ENCODE data around the gene PLP1. TPM values are rescaled to one million over a fixed set of nuclear protein-coding genes. Genes with fewer than 3 reads are reported as not detected.

PLP1 gene
- total RNA-seq, 1 experiment from 2014 or later, result not detected

DNA sequence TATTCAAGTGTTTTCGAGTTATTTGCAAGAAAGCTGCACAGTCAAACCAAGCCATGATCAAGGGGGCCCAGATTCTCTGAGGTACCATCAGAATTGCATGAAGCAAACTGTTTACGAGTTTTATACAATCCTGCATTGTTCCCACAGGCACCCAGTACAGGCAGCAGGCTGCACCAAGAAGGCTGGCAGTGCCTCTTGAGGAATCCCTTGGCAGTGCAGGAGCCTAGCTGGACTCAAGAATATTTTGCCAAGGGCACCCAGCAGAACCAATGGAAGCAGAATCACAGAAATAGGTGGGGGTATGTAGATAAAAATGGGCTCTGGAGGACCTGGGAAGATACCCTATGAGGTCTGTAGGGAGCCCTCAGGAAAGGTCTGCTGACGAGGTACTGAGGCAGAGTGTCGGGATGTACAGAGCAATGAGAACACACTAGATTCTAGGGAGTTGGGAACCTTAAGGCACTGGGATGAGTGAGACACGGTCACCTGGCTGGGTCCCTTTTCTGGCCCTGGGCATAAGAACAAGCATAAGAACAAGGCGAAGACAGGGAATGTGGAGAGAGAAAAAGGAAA is 2.5 kb upstream of the PLP1 start:
- in situ Hi-C loops (cut with HindIII; ENCODE audit: low pct_unique_long_range_greater_than_20kb, low sequenced_read_pairs), result no loop called here
- DNase-seq (ENCODE audit: low read depth), result no peak

GRCh38 chrX:103779141-103779789 is 2.6 kb downstream of the PLP1 start:
- no peak for DNase-seq (ENCODE audit: low read depth)
- in situ Hi-C loops (cut with HindIII; ENCODE audit: low pct_unique_long_range_greater_than_20kb, low sequenced_read_pairs), result no loop called here

DNA sequence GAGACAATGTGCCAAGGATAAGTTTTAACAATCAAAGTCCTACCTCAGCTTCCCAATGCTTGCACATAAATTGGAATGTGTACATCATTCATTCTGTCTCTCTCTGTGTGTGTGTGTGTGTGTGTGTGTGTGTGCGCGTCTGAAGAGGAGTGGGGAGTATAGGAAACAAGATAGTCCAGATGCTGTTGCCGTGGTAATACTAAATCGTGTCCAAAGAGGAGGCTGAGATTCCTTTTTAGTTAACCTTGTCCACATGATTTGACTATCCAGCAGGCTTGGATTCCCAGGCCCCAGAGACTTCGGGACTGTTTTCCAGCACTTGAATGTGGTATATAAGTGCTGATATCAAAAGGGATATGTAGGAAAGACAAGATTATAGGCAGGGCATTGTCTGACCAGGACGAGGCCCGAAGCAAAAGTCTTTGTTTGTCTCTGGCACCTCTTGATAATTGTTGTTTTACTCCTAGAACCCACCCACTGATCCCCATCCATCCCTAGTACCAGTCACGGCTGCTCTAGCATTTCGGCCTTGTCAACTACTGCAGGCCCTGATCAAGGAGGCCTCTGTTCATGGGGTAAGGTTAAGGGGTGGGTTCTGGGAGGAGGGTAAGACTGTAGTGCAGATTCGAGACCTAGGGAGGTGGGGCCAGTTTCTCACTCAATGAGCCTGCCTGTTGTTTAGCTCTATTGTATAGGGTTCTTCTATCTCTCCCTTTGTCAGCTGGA is 3.9 kb downstream of the PLP1 start:
- DNase-seq (ENCODE audit: low read depth), result no peak

GRCh38 chrX:103781062-103781402 is 4.4 kb downstream of the PLP1 start:
- no peak for DNase-seq (ENCODE audit: low read depth)
- in situ Hi-C loops (cut with HindIII; ENCODE audit: low pct_unique_long_range_greater_than_20kb, low sequenced_read_pairs), result no loop called here

More for the DNA sequence above, 3.9 kb downstream of the PLP1 start:
- in situ Hi-C loops (cut with HindIII; ENCODE audit: low pct_unique_long_range_greater_than_20kb, low sequenced_read_pairs), result no loop called here

- in situ Hi-C loops (cut with HindIII; ENCODE audit: low pct_unique_long_range_greater_than_20kb, low sequenced_read_pairs), result no loop called here
- no peak for DNase-seq (ENCODE audit: low read depth)
Measured at GRCh38 chrX:103781706-103782105, 5.1 kb downstream of the PLP1 start.

DNA sequence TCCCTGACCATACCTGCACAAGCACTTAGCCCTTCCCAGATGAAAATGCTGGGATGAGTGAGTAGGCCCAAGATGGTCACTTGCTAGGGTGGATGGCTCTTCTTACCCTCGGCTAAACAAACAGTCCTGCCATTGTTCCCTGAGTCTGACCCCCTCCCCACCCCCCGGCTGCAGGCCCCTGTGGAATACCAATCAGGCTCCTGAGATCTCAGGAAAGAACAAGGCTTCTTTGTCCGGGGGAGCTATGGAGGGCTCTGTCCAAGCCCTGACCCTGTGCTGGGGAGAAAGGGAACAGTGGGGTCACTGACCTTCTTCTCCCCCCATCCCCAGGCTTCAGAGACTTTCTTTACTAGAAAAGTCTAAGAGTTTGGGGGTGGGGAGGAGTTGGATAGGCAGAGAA is 6.0 kb downstream of the PLP1 start:
- DNase-seq (ENCODE audit: low read depth), result no peak
- in situ Hi-C loops (cut with HindIII; ENCODE audit: low pct_unique_long_range_greater_than_20kb, low sequenced_read_pairs), result no loop called here

DNA sequence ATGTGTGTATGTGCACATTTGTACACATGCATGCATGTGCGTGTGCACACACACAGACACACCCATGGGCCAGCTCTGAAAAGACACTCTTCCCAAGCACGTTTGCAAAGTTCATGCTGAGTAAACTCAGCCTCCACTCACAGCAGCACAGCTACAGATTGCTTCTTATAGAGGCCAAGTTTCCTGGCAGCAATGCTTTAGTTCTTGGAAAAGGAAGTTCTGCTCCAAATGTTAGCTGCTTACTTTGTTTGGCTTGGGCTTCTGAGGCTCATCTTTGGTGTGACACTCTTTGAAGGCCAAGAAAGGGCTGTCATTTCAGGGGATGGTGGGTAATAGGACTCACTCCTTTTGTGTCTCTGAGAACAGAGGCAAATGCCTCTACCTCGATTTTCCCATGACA is 6.6 kb downstream of the PLP1 start:
- in situ Hi-C loops (cut with HindIII; ENCODE audit: low pct_unique_long_range_greater_than_20kb, low sequenced_read_pairs), result no loop called here

GRCh38 chrX:103783971-103784370 is 7.3 kb downstream of the PLP1 start:
- in situ Hi-C loops (cut with HindIII; ENCODE audit: low pct_unique_long_range_greater_than_20kb, low sequenced_read_pairs), result no loop called here
- no peak for DNase-seq (ENCODE audit: low read depth)

More for the DNA sequence above, 6.6 kb downstream of the PLP1 start:
- DNase-seq (ENCODE audit: low read depth), result no peak

DNA sequence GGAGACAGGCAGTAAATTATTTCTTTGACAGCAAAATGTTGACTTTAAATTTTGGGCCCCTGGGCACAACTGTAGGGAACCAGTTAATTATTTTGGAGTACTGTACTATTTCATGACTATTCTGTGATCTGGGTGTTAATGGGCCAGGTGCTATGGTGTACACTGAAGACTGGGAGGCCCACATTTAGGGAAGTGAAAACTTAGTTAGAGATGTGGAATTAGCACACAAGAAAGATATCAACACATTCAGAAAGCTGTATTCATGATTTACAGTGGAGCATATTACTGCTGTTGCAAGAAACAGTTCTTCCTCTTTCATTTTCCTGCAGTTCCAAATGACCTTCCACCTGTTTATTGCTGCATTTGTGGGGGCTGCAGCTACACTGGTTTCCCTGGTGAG is 12.4 kb downstream of the PLP1 start:
- no peak for DNase-seq (ENCODE audit: low read depth)
- in situ Hi-C loops (cut with HindIII; ENCODE audit: low pct_unique_long_range_greater_than_20kb, low sequenced_read_pairs), result no loop called here

- in situ Hi-C loops (cut with HindIII; ENCODE audit: low pct_unique_long_range_greater_than_20kb, low sequenced_read_pairs), result no loop called here
- DNase-seq (ENCODE audit: low read depth), result no peak
Measured at GRCh38 chrX:103791228-103791627, 14.6 kb downstream of the PLP1 start.

GRCh38 chrX:103791826-103792485 is 15.3 kb downstream of the PLP1 start:
- no peak for DNase-seq (ENCODE audit: low read depth)
- in situ Hi-C loops (cut with HindIII; ENCODE audit: low pct_unique_long_range_greater_than_20kb, low sequenced_read_pairs), result no loop called here

GRCh38 chrX:103792916-103793544 is 16.4 kb downstream of the PLP1 start:
- in situ Hi-C loops (cut with HindIII; ENCODE audit: low pct_unique_long_range_greater_than_20kb, low sequenced_read_pairs), result no loop called here
- DNase-seq (ENCODE audit: low read depth), result no peak

DNA sequence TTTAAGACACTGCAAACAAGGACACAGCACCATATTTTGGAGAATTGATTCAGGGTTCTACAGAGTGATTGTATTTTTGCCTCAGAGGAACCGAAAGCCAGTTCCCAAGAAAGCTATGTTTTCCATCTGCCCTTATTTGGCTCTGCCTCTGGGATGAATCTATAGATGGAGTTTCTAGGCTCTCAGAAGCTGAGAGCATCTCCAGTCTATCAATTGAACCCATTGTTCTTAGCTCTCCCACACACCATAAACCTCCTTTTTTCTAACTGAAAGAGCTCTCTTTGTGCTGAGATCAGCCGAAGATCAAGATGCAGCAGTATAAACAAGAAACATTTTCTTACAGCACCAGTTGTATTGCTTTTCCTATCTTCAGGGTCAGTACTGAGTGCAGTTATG is 16.9 kb downstream of the PLP1 start:
- in situ Hi-C loops (cut with HindIII; ENCODE audit: low pct_unique_long_range_greater_than_20kb, low sequenced_read_pairs), result no loop called here
- DNase-seq (ENCODE audit: low read depth), result no peak

- DNase-seq (ENCODE audit: low read depth), result no peak
- in situ Hi-C loops (cut with HindIII; ENCODE audit: low pct_unique_long_range_greater_than_20kb, low sequenced_read_pairs), result no loop called here
Measured at GRCh38 chrX:103794119-103794518, 17.5 kb downstream of the PLP1 start.

DNA sequence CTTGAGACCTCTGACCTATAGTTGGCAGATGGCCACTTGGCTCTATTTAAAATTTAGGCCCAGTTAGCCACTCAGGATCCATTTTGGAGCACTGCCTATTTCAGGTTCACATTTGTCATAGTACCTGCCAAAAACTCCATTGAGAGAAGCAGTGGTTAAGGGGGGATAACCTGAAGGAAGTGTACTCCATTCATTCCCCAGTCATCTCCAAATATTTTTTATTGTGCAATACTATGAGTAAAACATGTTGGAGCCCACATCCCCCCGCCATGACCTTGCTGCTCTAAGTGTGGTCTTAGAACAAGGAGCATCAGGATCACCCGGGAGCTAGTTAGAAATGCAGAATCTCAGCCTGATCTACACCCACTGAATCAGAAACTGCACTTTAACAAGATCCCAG is 21.1 kb downstream of the PLP1 start:
- no peak for DNase-seq (ENCODE audit: low read depth)
- in situ Hi-C loops (cut with HindIII; ENCODE audit: low pct_unique_long_range_greater_than_20kb, low sequenced_read_pairs), result no loop called here

GRCh38 chrX:103800318-103800717 is 23.7 kb downstream of the PLP1 start:
- in situ Hi-C loops (cut with HindIII; ENCODE audit: low pct_unique_long_range_greater_than_20kb, low sequenced_read_pairs), result no loop called here
- no peak for DNase-seq (ENCODE audit: low read depth)

DNA sequence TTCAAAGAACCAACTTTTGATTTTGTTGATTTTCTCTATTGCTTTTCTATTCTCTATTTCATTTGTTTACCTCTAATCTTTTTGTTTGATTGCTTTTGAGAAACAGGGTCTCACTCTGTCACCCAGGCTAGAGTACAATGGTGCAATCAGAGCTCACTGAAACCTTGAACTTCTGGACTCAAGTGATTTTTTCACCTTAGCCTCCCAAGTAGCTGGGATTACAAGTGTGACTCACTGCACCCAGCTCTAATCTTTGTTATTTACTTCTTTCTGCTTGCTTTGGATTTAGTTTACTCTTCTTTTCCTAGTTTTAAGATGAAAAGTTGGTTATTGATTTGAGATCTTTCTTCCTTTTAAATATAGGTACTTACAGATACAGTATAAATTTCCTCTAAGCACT is 29.2 kb downstream of the PLP1 start:
- in situ Hi-C loops (cut with HindIII; ENCODE audit: low pct_unique_long_range_greater_than_20kb, low sequenced_read_pairs), result no loop called here
- DNase-seq (ENCODE audit: low read depth), result no peak

DNA sequence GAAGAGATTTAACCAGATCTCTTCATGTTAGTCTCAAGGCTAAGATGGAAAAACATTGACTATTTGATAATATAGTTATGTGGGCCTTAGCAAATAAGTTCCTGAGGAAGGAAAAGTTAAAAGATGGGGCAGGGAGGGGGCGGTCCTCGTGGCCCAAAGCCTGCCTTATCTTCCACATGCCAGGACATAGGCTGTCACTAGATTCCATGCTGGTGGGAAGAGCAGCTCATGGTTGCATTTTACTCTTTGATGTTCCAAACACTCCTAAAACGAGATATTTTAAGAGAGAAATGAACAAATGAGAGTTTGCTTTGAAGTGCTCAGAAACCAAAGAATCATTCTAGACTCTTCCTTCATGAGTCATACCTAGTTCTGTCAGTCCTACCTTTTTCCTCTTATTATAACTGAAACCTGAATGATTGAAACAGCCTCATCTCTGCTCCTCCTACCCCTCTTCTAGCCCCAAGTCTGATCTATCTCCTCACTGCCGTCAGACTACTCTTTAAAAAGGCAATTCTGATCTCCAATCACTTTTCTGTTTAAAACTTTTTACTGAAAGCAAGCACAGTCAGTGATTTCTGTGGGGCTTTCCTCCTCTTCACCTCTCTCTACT is 30.3 kb downstream of the PLP1 start:
- DNase-seq (ENCODE audit: low read depth), result no peak
- in situ Hi-C loops (cut with HindIII; ENCODE audit: low pct_unique_long_range_greater_than_20kb, low sequenced_read_pairs), result no loop called here

DNA sequence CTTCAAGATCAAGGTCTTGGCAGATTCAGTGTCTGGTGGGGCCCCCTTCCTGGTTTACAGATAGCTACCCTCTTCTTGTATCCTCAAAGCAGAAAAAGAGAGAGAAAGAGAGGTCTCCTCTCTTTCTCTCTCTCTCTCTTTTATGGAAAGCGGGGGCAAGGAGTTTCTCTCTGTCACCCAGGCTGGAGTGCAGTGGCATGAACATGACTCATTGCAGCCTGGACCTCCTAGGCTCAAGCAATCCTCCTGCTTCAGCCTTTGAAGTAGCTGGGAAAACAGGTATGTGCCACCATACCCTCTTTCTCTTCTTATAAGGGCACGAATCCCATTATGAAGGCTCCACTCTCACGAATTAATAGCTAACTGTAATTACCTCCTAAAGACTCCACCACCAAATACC is 35.2 kb downstream of the PLP1 start:
- DNase-seq (ENCODE audit: low read depth), result no peak
- in situ Hi-C loops (cut with HindIII; ENCODE audit: low pct_unique_long_range_greater_than_20kb, low sequenced_read_pairs), result no loop called here
